GM12874 (cell line): ENCODE measurements around the gene DMAC2L.

Source experiments
- CTCF ChIP-seq: IDR thresholded peaks from 2 replicates; pipeline ENCODE4 v1.5.1; 2011; ENCODE audit warnings: low read depth, mild to moderate bottlenecking, control low read depth, low read length, moderate library complexity; ENCODE audit not compliant: insufficient read depth

Gene DMAC2L

GRCh38 chr14:50311972-50312733, at the start of gene DMAC2L, which contains the start of gene L2HGDH:
Gene DMAC2L, plus strand, starts transcription at chr14:50312324. Its CDS starts 9,164 bp downstream, at chr14:50321488.
Gene L2HGDH, minus strand, starts transcription at chr14:50312229. Its CDS starts 79 bp downstream, at chr14:50312150.
- no peak for TF ChIP-seq CTCF

- TF ChIP-seq CTCF: no peak
Observed at GRCh38 chr14:50262865-50263264, 49.3 kb upstream of the DMAC2L start.

GRCh38 chr14:50263321-50263720, 48.8 kb upstream of the DMAC2L start:
- TF ChIP-seq CTCF: no peak

GRCh38 chr14:50265029-50265428, 47.1 kb upstream of the DMAC2L start:
- TF ChIP-seq CTCF: no peak

GRCh38 chr14:50270932-50271331, 41.2 kb upstream of the DMAC2L start:
- TF ChIP-seq CTCF: no peak

GRCh38 chr14:50272498-50272897, 39.6 kb upstream of the DMAC2L start:
- no peak for TF ChIP-seq CTCF

- TF ChIP-seq CTCF: no peak
Observed at GRCh38 chr14:50285861-50286260, 26.3 kb upstream of the DMAC2L start.
